ENCODE measurements around the gene FBLN1.
"Not testable (repeated sequence)": the region's sequence is repeated elsewhere in the genome, so short reads cannot be mapped to it uniquely, and the experiment has no call there.

FBLN1 gene

DNA sequence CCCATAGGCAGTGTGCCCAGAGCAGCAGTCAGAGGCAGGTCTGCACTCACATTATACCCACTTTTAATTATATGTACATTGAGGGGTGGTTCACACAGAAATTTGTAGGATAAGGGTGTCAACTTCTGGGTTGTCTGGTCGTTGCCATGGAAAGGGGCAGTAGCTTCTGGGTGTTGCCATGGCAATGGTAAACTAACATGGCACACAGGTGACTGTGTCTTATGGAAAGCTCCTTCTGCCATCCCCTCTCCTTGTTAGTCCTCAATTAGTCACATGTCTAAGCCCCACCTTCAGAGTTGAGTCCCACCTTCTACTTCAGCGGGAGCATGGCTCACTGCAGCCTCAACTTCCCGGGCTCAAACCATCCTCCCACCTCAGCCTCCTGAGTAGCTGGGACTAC, 112.7 kb downstream of the FBLN1 start:
- no peak for DNase-seq

DNA sequence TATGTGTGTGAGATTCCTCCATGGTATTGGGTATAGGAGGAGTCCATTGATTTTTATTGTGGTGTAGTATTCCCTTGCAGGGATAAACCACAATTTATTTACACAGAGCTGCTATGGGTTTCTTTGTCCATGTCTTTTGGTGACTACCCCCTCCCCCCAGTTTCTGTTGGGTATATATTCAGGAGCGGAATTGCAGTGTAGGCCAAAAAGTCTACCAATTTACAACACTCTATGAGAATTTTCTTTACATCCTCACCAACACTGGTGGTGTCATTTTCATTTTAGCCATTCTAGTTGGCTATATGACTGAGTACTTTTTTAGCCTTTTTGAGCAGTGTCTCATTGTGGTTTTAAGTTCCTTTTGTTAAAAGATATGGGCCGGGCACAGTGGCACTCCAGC, 113.7 kb downstream of the FBLN1 start:
- no peak for DNase-seq

DNA sequence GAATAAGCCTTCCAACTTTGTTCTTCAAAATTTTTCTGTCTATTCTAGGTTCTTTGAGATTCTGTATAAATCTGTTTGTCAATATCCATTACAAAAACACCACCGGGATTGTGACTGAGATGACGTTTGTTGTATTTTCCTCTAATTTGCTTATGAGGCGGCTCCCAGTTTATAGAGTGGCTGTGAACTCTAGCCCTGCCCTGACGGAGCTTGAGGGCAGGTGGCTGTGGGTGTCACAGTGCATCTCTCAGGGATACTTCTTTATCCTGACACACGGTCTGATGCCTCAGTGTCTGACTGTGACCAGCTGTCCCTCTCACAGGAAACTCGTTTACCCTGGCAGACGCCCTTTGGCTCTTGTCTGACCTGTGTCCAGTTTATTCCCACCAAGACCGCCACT, 115.3 kb downstream of the FBLN1 start:
- DNase-seq: no peak

DNA sequence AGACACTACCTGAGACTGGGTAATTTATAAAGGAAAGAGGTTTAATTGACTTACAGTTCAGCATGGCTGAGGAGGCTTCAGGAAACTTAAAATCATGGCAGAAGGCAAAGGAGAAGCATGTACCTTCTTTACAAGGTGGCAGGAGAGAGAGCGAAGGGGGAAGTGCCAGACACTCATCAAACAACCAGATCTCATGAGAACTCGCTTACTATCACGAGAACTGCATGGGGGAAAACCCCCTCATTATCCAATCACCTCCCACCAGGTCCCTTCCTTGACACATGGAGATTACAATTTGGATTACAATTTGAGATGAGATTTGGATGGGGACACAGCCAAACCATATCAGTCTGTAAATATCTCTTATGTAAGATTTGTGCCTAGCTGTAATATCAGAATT, 118.0 kb downstream of the FBLN1 start:
- DNase-seq: no peak

DNA sequence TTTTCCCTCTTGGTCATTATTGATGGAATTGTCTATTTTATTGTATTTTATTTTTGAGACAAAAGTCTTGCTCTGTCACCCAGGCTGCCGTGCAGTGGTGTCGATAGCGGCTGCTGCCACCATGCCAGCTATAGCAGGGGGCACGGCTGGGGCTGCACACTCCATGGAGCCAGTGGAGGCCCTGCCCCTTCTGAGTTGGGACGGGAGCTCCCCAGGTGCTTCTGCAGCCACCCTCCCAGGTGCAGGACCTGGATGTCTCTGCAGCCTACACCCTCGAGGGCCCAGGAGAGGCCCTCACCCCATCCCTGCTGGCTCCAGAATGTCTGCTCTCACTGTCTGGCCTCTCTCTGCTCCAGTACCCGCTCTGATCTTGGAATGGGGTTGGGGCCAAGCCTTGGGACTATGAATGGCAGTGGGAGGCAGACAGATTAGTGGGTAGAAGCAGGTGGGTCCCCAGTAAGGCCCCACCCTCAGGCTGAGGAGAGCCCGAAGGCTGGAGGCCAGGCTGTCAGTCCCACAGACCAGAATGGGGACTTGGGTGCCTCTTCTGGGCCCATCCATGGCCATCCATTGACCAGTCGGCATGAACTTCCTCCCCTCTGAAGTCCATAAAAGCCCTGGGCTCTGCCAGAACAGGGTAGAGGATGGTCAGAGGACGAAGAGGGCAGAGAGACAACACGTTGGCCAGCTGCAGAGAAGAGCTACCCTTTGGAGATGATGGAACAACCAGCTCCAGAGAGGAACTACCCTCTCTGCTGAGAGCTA, 119.3 kb downstream of the FBLN1 start:
- no peak for DNase-seq

DNA sequence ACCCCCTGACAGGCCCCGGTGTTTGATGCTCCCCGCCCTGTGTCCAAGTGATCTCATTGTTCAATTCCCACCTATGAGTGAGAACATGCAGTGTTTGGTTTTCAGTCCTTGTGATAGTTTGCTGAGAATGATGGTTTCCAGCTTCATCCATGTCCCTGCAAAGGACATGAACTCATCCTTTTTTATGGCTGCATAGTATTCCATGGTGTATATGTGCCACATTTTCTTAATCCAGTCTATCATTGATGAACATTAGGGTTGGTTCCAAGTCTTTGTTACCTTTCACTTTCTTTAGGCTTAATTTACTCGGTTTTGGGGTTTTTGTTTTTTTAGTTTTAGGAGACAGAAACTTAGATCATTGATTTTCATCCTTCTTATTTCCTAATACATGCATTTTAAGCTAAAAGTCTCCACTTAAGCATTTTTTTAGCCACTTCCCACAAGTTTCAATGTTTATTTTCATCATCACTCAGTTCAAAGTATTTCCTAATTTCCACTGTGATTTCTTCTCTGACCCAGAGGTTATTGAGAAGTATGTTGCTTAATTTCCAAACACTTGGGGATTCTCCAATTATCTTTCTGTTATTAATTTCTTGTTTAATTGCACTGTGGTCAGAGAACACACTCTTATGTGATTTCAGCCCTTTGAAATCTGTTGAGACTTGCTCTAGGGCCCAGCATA, 120.9 kb downstream of the FBLN1 start:
- DNase-seq: not testable (repeated sequence)

DNA sequence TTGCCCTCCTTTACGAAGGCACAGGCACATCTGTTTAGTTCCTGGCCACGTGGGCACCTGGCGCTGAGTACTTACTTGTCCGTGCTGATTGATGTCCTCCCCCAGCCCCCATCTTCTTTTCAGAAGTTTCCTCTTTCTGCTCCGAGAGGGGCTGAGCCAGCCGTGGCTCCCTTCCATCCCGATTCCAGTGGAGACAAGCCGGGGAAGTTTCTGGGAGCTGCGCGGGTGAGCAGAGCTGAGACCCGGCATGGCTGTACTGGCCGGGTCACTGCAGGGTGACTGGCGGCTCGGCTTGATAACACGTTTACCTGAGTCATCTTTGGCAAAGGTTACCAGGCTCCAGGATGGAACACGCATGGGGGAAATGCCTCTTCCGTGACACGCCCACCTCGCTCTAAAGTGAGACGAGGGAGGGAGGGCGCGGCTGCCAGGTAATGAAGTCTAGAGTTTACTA, 123.5 kb downstream of the FBLN1 start:
- DNase-seq: no peak

DNA sequence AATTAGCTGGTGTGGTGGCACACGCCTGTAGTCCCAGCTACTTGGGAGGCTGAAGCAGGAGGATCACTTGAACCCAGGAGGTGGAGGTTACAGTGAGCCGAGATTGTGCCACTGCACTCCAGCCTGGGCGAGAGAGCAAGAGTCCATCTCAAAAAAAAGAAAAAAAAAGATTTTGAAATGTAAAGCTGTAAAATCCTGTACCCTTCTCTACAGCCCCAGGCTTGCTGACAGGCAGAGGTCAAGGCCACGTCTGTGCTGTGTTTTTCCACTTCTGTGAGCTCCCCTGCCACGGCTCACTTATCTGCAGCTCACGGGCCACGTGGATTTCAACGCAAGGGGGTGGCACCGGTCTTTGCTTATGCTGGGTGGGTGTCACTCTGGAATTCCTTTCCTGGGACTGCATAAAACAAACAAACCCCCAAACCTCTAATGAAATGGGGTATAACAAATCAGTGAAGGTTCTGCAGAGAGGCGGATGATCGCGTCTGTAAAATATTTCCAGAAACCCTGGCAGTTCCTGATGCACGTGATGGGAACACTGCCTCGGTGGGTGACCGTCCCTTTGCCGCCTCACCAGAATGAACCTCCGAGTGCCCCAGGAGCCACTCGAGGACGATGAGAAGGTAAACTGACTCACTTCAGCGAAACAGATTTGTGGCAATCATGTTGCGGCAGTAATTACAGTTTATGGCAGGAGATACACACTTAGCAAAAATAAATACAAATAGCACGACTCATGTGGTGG, 125.0 kb downstream of the FBLN1 start:
- DNase-seq: no peak

DNA sequence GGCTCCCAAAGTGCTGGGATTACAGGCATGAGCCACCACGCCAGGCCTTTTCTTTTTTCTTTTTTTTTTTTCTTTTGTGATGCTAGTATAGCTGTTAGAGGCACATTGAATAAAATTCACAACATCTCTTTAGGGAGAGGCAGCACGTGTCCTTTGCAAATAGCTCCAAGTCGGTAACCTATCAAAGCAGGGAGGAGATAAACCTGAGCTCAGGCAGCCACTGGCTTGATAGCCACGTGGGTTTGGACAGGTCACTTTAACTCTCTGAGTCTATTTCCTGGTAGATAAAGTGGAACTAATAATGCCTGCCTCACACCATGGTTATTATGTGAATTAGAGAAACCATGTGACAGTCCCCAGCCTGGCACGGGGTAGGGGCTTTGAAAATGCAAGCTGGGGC, 125.8 kb downstream of the FBLN1 start:
- DNase-seq: no peak

DNA sequence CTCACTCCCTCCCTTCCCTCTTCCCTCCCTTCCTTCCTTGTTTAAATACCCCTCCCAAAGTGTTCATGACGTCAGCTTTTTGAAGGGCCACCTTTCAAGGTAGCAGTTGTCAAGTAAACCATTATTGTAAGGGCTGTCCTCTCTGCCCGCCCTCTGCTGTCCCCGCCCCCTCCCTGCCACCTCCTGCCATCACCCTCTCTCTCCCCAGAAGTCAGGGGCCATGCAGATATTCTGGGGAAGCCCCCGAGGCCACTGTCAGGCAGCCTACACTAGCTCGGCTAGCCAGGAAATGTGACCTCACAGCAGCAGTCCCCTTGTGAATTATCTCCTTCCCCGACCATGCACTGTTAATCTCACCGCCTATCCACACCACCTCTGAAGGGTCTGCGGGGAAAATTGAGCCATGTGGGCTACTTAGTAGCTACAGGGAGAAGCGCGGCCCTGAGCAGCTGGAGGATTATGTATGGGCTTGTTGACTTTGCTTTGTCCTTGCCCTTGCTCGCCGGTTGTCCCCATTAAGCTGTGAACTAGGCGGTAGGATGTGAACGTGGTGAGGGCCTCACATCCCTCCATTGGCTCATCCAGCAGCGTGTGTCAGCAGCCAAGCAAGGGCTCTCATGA, 126.9 kb downstream of the FBLN1 start:
- DNase-seq: no peak

DNA sequence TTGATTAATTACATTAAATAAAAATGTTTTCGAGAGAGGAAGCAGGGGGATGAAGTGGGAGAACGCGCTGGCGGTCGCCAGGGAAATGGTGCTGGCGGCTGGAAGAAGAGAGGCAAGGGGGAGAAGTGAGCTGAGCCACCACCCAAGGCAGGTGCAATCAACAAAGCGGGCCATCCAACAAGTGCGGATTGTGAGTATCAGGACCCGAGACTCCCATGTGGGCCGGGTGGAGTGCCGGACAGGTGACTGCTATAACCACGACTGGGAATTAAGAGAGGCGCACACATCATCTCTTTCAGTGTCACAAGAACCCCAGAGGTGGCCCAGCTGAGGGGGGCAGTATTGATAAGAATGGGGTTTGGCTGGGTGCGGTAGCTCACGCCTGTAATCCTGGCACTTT, 127.8 kb downstream of the FBLN1 start:
- DNase-seq: no peak

DNA sequence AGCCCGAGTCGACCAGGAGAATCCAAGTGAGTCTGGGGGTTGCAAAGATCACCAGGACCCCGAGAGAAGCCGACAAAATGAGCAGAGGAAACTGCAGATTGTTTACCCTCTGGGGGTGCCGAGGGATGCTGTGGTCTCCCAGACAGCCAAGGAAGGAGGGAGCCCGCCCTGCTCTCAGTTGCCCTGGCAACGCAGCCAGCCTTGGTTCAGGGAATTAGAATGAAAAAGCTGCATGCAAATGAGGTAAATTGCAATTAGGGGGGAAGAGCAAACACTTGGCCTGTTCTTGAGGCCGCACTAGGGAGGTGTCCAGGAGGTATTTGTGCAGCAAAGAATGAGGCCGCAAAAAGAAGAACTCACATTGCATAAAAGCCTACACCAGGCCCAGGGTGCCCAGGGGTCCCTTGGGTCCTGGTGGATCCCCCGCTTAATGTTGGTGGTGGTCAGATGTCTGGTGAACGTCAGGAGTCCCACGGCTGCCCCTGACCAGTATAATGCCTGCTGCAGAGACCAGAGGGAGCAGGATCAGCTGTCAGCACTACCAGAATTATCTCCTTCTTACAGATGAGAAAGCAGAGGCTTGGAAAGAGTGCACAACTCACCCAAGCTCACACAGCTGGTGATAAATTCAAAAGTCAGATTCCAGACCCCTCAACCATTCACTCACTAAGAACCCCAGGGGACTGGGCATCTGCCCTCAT, 128.6 kb downstream of the FBLN1 start:
- DNase-seq: no peak

DNA sequence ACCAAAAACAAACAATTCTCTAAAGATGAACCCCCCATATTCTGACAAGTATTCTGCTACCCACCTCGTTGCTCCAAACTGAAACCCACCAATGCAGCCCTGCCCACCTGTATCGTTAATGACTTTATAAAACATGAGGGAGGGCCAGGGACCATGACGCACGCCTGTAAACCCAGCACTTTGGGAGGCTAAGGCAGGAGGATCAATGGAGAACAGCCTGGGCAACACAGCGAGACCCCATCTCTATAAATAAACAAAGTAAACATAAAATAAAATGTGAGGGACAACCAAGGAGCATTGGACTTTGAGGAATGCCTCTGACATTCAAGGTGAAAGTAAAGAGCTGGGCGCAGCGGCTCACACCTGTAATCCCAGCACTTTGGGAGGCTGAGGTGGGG, 129.2 kb downstream of the FBLN1 start:
- DNase-seq: no peak

DNA sequence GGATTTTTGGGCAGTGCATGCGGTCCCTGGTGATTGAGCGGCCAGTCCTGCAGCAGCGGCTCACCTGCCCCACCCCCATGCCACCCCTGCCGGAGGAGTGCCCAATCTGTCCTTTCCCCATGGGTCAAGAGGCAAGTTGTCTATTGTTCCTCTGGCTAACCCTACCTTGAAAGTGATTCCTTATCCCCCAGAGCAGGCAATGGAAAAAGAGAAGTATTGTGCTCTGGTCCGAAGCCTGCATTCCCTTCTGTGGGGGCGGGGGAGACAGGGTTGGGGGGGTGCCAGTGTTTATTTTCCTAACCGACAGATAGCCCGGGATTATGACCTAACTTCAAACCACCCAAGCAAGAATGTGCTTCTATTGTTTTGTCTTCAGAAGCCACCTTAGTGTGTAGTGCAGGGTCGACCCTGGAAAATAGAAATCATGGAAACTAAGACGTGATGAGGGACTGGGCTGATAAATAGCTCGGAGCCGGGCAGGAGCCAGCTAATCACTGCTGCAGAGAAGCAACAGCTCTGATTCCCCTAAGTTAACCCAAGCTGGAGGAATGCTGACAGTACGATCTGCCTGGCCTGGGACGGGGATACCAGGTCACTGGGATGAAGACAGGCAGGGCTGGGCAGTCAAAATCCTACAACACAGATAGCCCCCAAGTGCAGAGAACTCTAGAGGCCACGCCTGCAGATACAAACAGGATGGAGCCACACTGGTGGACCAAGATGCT, 130.3 kb downstream of the FBLN1 start:
- DNase-seq: no peak

DNA sequence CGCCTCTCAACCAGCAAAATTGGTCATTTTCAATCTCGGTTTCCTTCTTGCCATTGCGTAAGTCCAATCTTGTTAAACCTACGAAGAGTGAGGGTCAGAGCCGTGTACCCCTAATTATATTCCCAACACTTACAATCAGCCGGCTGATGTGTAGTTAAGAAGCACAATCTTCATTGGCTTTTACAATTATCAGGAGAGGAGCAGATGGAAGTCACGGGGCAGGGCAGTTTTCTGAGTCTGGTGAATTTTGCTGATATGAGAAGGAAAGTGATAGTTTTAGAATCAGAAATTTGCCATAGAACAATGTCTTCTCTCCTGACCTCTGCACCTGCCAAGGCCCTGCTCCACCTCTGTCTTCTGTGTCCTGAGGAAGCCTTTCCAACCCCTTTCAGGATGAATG, 134.0 kb downstream of the FBLN1 start:
- DNase-seq: no peak

DNA sequence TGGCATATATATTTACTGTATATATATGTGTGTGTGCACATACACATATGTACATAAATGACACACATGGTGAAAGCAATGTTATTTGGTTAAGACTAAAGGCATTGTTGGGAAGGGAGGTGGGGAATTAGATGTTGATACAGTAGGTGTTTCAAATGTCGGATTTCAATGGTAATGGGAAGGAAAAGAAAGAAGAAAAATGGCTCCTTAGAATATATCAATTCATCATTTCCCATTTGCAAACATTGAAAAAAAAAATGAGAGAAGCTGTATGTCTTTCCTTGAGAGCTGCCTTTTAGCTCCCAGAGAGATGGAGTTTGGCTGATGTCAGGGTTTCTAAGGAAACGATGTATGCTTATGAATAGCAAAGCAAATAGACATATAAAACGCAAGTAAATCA, 135.5 kb downstream of the FBLN1 start:
- DNase-seq: no peak

DNA sequence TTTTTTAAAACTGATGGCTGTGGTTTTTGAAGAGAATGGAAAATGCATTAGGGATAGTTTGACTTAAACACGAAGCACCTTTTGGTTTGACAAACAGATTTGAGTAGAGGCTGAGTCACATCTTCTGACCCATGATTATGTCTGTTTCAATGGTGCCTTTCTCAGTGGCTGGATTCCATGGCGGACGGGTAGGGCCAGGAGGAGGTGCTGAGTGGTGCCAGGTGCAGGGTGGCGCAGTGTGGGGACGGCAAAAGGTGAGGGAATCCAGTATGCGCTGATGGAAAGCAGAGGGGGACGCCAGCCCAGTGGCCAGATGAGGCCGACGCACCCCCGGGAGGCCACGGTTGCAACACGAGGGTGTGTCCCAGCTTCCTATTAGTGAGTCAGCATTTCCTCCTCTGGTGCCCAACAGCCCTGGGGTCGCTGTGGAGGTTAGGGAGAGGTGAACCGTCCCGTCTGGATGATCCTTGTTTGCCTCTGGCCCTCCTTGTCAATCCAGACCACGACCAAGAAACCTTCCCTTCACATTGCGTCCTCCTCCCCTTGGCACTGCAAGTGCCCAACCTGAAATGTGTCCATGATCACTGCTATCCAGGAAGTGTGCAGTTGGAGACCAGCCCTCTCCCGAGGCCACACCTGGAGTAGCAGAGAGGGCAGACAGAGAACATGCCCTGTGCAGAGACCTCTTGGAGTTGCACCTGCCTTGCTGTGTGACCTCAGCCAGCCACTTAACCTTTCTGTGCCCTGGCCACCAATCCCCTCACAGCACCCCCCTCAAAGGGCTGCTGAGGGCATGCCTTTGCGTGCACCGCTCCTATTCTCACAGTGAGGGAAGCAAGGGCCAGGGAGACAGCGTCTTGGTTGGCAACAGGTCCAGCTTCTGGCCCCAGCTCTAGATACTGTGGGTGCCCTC, 136.4 kb downstream of the FBLN1 start:
- no peak for DNase-seq

DNA sequence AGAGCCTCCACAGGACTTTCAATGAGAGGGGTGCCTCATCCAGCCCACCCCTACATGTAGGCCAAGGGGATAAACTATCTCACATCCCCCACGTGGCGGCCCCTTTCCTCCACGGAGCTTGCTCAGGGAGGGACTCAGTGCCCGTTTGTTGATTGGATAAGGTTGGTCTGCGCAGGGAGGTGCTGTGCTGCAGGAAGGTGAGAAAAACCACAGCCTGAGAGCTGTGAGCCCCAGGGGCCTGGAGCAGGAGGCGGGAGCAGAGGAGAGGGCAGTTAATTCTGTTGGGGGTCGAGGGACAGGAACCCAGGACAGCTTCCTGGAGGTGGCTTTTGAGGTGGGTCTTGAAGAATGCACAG, 137.0 kb downstream of the FBLN1 start:
- DNase-seq: no peak

DNA sequence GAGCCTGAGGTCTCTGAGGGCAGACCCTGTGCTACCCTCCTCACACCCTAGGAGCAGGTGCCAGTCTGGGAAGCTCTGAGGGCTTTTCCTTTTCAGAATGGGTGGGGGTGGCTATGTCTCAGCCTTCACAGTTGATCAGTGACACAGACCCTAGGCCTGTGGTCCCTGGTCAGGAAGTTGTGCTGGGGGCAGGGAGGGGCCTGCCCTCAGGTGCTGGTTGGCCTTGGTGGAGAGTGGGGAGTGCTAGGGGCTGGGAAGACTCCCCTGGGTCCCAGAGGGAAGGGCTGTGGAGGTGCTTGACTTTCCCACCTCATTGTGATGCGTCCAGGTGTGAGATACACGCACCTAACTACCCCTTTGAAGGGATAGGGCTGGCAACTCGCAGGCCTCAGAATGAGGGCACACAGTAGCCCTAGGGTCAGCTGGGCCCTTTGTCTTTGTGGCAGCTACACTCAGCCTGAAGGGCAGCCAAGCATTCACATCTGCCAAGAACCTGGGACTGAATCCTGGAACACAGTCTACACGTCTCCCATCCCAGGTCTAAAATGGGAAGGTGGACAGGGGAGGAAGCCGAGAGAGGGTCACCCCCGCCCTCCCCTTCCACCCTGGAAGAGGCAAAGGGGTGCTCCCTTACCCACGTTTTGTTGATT, 137.7 kb downstream of the FBLN1 start:
- no peak for DNase-seq

DNA sequence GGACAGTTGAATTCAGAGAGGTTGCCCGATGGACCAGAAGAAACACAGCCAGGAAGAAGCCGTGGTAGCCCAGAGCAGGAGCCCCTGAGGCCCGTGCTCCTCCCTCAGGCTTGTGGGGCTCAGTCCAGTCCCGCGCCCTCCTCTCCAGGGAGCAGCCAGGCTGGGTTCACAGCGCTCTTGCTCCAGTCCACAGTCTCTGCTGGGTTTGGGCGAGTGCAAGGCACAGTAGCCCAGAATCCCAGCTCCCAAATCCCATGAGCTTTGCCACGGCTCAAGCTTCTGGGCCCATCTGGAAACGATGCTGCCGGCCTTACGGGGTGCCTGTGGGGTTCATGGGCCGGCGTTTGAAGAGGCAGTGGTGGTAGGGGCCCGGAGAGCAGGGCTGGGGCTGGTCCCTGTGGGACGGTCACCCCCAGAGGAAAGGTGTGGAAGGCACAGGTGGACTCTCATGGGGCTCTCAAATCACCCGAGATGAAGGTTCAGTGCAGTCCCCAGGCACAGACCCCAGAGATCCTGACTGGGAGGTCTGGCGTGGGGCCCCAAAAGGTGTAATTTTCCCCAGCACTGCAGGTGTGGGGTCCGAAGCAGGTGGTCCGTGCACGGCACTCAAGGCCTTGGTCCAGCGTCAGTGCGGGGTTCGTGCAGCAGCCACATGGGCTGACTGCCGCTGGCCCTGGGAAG, 138.4 kb downstream of the FBLN1 start:
- DNase-seq: no peak

Data from activated CD4-positive, CD25-positive, alpha-beta regulatory T cell treated with anti-CD3 and anti-CD28 coated beads, Interleukin-2, amount 50 U/mL, for 72 hours (primary cell).